OCI-LY7 (cell line): Measurements from ENCODE around the gene BMX. TPM values are rescaled to one million over a fixed set of nuclear protein-coding genes. Genes with fewer than 3 reads are reported as not detected.
A peak's percentile ranks its signal among the peaks of the same experiment; 100 is the strongest.

Experiments
- BruUV-seq: library from RNA; stranded (reverse); fragments of 400-500 nt; replicated peaks from 2 replicates; lab custom pipeline; 2021; lab: Mats Ljungman, UMichigan
- CTCF ChIA-PET: fragments of 300-600 bp; sonication (Branson Sonifier 250); formaldehyde crosslinking; loops from one replicate; lab custom pipeline; 2022; ENCODE audit warnings: antibody characterized with exemption; ENCODE audit not compliant: unreplicated experiment; lab: Charles Lee
- POLR2A ChIA-PET: fragments of 300-600 bp; sonication (Branson Sonifier 250); formaldehyde crosslinking; loops from one replicate; lab custom pipeline; 2022; ENCODE audit warnings: antibody characterized with exemption; lab: Charles Lee
- DNase-seq: peaks from one replicate; pipeline ENCODE4 v3.0.0-alpha.2; 2015; ENCODE audit warnings: low spot score
- H2AFZ ChIP-seq: fragments of 200-600 bp; sonication (generic), shearing (Covaris generic); 2 replicates; pipeline ENCODE4 v1.6.1; 2014; ENCODE audit warnings: mild to moderate bottlenecking, antibody characterized with exemption, low read length, moderate library complexity
- H3K27ac ChIP-seq: fragments of 200-600 bp; sonication (generic); 2 replicates; pipeline ENCODE4 v1.5.1; 2014; ENCODE audit warnings: mixed run types, low read depth, mild to moderate bottlenecking, moderate library complexity, low read length, inconsistent platforms; ENCODE audit not compliant: poor library complexity, severe bottlenecking
- H3K36me3 ChIP-seq: fragments of 200-600 bp; sonication (generic); 2 replicates; pipeline ENCODE4 v1.6.1; 2014; ENCODE audit warnings: mild to moderate bottlenecking, antibody characterized with exemption, low read length, moderate library complexity, mixed read lengths; ENCODE audit not compliant: insufficient read depth
- H3K4me1 ChIP-seq: fragments of 200-600 bp; sonication (generic); 2 replicates; pipeline ENCODE4 v1.5.1; 2014; ENCODE audit warnings: mild to moderate bottlenecking, low read length; ENCODE audit not compliant: insufficient read depth, poor library complexity, severe bottlenecking
- H3K4me2 ChIP-seq: fragments of 200-600 bp; sonication (generic); 2 replicates; pipeline ENCODE4 v1.6.1; 2014; ENCODE audit warnings: mild to moderate bottlenecking, low read length
- H3K4me3 ChIP-seq: fragments of 200-600 bp; sonication (generic); 2 replicates; pipeline ENCODE4 v1.5.1; 2014; ENCODE audit warnings: mild to moderate bottlenecking, low read depth, low read length; ENCODE audit not compliant: poor library complexity, severe bottlenecking
- H3K79me2 ChIP-seq: fragments of 200-600 bp; sonication (generic); 2 replicates; pipeline ENCODE4 v1.6.1; 2016; ENCODE audit warnings: low read depth, mild to moderate bottlenecking, low read length, moderate library complexity, mixed read lengths; ENCODE audit not compliant: insufficient read depth
- H3K9me2 ChIP-seq: fragments of 200-600 bp; sonication (generic); 2 replicates; pipeline ENCODE4 v1.6.1; 2016; ENCODE audit warnings: mild to moderate bottlenecking, low read length, mixed read lengths; ENCODE audit not compliant: insufficient read depth
- H3K9me3 ChIP-seq: fragments of 200-600 bp; sonication (generic); 2 replicates; pipeline ENCODE4 v1.6.1; 2014; ENCODE audit warnings: mild to moderate bottlenecking, mixed run types, low read length, mixed read lengths
- H4K20me1 ChIP-seq: fragments of 200-600 bp; sonication (generic); 2 replicates; pipeline ENCODE4 v1.6.1; 2014; ENCODE audit warnings: mild to moderate bottlenecking, antibody characterized with exemption, low read length, moderate library complexity, mixed read lengths; ENCODE audit not compliant: insufficient read depth
- CTCF ChIP-seq: fragments of 200-600 bp; sonication (generic); conservative IDR thresholded peaks from 2 replicates; pipeline ENCODE4 v1.5.1; 2014; ENCODE audit warnings: mild to moderate bottlenecking, antibody characterized with exemption, low read length, moderate library complexity, mixed read lengths
- EZH2phosphoT487 ChIP-seq: fragments of 200-600 bp; sonication (generic); IDR thresholded peaks from 2 replicates; pipeline ENCODE4 v1.6.1; 2018; ENCODE audit warnings: low read depth, borderline replicate concordance, mild to moderate bottlenecking, mixed run types, antibody characterized with exemption, low read length, moderate library complexity, mixed read lengths
- intact Hi-C: fragments of 100-400 bp; cut with micrococcal nuclease; formaldehyde crosslinking; loops from one replicate; pipeline ENCODE4 v1.10.0; 2022; ENCODE audit not compliant: unreplicated experiment
- total RNA-seq, 2 experiments: library from RNA; depleted of rRNA in 1 of 2; stranded (reverse); fragments of >200 nt in 1 of 2; shearing (Covaris generic) in 1 of 2; gene quantifications; 2 replicates each; pipeline ENCODE4 v1.2.3, GENCODE V29; 2014 to 2022

BMX gene
- total RNA-seq, 2 experiments from 2014 or later = not detected

GRCh38 chrX:15475486-15475885, 25.1 kb upstream of the BMX start:
- ChIA-PET POLR2A (interaction anchor here (0.5 to 0.8 kb wide), 2 partner anchors 96 to 314 kb away, joined by 3 to 4 read pairs; no protein-coding TSS in a partner anchor), CTCF (no interaction called here)
- no peaks in the 10 kb centered on the region for H3K4me1 ChIP-seq
- H2AFZ ChIP-seq = no peak overlapping the region
- no peak overlapping the region for H3K27ac ChIP-seq
- H3K4me2 ChIP-seq = no peak overlapping the region
- H3K9me3 ChIP-seq = no peaks in the 10 kb centered on the region
- H3K4me3 ChIP-seq = no peak overlapping the region
- H3K36me3 ChIP-seq = no peaks in the 10 kb centered on the region
- H3K79me2 ChIP-seq = no peaks in the 10 kb centered on the region
- intact Hi-C loops = no loop called here
- no TSS peak for BruUV-seq
- no peaks in the 10 kb centered on the region for H4K20me1 ChIP-seq
- no peak for TF ChIP-seq CTCF
- TF ChIP-seq EZH2phosphoT487 = no peak
- DNase-seq = no peak
- no peaks in the 10 kb centered on the region for H3K9me2 ChIP-seq

GRCh38 chrX:15483891-15484290, 16.7 kb upstream of the BMX start:
- no peak for TF ChIP-seq EZH2phosphoT487
- no peak for TF ChIP-seq CTCF
- ChIA-PET CTCF (no interaction called here), POLR2A (no interaction called here)
- Histone ChIP-seq H3K4me1 (no peaks in the 10 kb centered on the region), H3K27ac (no peak overlapping the region), H3K9me2 (no peaks in the 10 kb centered on the region), H3K4me3 (no peak overlapping the region), H2AFZ (no peak overlapping the region), H4K20me1 (no peaks in the 10 kb centered on the region), H3K9me3 (no peaks in the 10 kb centered on the region), H3K36me3 (no peaks in the 10 kb centered on the region), H3K4me2 (no peak overlapping the region), H3K79me2 (no peaks in the 10 kb centered on the region)
- intact Hi-C loops = no loop called here
- DNase-seq = no peak
- no TSS peak for BruUV-seq

- no peaks in the 10 kb centered on the region for H3K36me3 ChIP-seq
- peak overlapping the region; percentile 58 for H3K4me2 ChIP-seq
- H3K9me2 ChIP-seq = no peaks in the 10 kb centered on the region
- H3K27ac ChIP-seq = no peak overlapping the region
- DNase-seq = no peak
- peak overlapping the region; percentile 63 for H3K4me3 ChIP-seq
- H3K4me1 ChIP-seq = peaks cover 6% of the 10 kb centered on the region
- BruUV-seq = no TSS peak
- ChIA-PET CTCF (interaction anchor here (0.7 kb wide), 1 partner anchor 176 kb away, joined by 3 read pairs; no protein-coding TSS in a partner anchor), POLR2A (no interaction called here)
- intact Hi-C loops = loop anchor here (10.0 kb wide), 1 partner anchor 182 kb away; no protein-coding TSS in a partner anchor
- H2AFZ ChIP-seq = peak overlapping the region; percentile 91
- H3K9me3 ChIP-seq = no peaks in the 10 kb centered on the region
- H4K20me1 ChIP-seq = no peaks in the 10 kb centered on the region
- TF ChIP-seq EZH2phosphoT487 (no peak), CTCF (no peak)
- no peaks in the 10 kb centered on the region for H3K79me2 ChIP-seq
Observed at GRCh38 chrX:15492469-15492868, 8.1 kb upstream of the BMX start.
